Colonic mucosa (tissue), 4 donors: ENCODE results near the gene MAD1L1. TPM values are rescaled to one million over a fixed set of nuclear protein-coding genes. Genes with fewer than 3 reads are reported as not detected.
"Not testable (repeated sequence)": the region's sequence is repeated elsewhere in the genome, so short reads cannot be mapped to it uniquely, and the experiment has no call there.

Experiments used
- DNase-seq: peaks from one replicate; pipeline ENCODE4 v3.0.0-alpha.2; 2020
- H3K27ac ChIP-seq: fragments of 200-600 bp; one replicate; pipeline ENCODE4 v1.8.0; 2021
- H3K27me3 ChIP-seq: fragments of 200-600 bp; one replicate; pipeline ENCODE4 v1.8.0; 2021
- H3K36me3 ChIP-seq: fragments of 200-600 bp; one replicate; pipeline ENCODE4 v1.8.0; 2021
- H3K4me1 ChIP-seq: fragments of 200-600 bp; one replicate; pipeline ENCODE4 v1.8.0; 2021; ENCODE audit warnings: mild to moderate bottlenecking
- H3K4me3 ChIP-seq: fragments of 200-600 bp; one replicate; pipeline ENCODE4 v1.8.0; 2021
- H3K9ac ChIP-seq, 2 donors: one replicate each; pipeline ENCODE4 v1.7.0; 2013; ENCODE audit warnings: control low read depth in 2 of 2, low read depth in 2 of 2, low read length in 2 of 2
- H3K9me3 ChIP-seq: fragments of 200-600 bp; one replicate; pipeline ENCODE4 v1.8.0; 2021
- intact Hi-C: fragments of 100-400 bp; cut with DNase I; formaldehyde crosslinking; loops from one replicate; pipeline ENCODE4 v1.14.1; 2022
- total RNA-seq, 2 donors: library from RNA; stranded (reverse); fragmentation: NEBNext Ultra II Directional in 1 of 2; extraction: Animal tissue kit (Norgen Biotek cat#: 25700) in 1 of 2; gene quantifications; one replicate each; pipeline ENCODE4 v1.2.1, GENCODE V29; 2021
- TF ChIP-seq, protein P1 (sequence below): fragments of 200-600 bp; IDR thresholded peaks from one replicate; pipeline ENCODE4 v1.8.0; 2022; ENCODE audit warnings: antibody characterized with exemption, mild to moderate bottlenecking
- donor health status: healthy.
- donor health status: DM: no; HTN: no; CAD: no.
- donor health status: DM: no; HTN: no; CAD: no.

The MAD1L1 gene
- total RNA-seq, 2 donors from 2014 or later: 18.2 to 47.0 TPM

DNA sequence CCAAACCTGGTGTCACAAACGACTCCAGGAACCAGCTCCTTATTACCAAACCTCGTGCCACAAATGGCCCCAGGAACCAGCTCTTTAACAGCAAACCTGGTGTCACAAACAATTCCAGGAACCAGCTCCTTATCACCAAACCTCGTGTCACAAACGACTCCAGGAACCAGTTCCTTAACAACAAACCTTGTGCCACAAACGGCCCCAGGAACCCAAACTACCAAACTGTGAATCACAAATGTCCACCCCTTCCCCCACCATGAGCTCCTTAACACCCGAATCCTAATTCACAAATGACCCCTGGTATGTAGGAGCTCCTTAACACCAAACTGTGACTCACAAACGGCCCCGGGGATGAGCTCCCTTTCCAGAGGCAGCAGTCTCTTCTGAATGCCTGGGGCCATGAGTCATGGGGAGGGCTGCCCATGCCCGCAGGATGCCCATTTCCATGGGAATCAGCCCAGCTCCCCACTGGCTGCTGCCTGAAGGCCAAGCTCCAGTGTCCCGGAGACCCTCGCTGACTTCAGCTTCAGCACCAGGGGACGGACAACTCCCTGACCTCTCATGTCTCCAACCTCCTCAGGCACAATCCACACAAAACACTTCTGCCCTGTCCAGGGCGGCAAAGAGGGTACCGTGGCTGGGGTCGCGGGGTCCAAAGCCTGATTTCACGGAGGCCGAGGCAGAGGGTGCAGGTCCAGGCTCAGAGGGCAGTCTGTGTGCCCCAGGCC is 349.5 kb downstream of the MAD1L1 start:
- Histone ChIP-seq H3K4me1 (no peaks in the 10 kb centered on the region), H3K9me3 (no peaks in the 10 kb centered on the region), H3K27ac (no peak overlapping the region), H3K9ac (no peak overlapping the region), H3K27me3 (no peaks in the 10 kb centered on the region), H3K4me3 (no peak overlapping the region), H3K36me3 (no peaks in the 10 kb centered on the region)
- intact Hi-C loops: no loop called here
- TF ChIP-seq, protein P1, sequence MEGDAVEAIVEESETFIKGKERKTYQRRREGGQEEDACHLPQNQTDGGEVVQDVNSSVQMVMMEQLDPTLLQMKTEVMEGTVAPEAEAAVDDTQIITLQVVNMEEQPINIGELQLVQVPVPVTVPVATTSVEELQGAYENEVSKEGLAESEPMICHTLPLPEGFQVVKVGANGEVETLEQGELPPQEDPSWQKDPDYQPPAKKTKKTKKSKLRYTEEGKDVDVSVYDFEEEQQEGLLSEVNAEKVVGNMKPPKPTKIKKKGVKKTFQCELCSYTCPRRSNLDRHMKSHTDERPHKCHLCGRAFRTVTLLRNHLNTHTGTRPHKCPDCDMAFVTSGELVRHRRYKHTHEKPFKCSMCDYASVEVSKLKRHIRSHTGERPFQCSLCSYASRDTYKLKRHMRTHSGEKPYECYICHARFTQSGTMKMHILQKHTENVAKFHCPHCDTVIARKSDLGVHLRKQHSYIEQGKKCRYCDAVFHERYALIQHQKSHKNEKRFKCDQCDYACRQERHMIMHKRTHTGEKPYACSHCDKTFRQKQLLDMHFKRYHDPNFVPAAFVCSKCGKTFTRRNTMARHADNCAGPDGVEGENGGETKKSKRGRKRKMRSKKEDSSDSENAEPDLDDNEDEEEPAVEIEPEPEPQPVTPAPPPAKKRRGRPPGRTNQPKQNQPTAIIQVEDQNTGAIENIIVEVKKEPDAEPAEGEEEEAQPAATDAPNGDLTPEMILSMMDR: no peak
- no peak for DNase-seq

DNA sequence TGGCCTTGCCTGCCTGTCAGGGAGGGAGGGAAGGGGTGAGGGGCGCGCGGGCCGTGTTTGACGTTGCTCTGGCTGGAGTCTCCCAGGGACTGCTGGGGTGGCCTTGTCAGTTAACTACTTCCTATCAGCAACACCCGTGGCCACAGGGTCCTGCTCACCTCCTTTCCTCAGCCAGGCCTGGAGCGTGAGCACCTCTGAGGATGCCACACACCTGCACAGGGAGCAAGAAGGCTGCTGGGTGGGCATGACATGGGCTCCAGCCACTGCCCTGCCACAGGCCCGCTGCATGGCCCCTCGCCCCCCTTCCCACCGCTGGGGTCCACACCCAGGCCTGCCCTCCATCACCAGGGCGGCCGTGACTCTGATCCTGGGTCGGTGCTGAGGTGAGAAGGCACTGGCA is 350.3 kb downstream of the MAD1L1 start:
- Histone ChIP-seq H3K27ac (no peak overlapping the region), H3K9me3 (no peaks in the 10 kb centered on the region), H3K4me3 (no peak overlapping the region), H3K4me1 (no peaks in the 10 kb centered on the region), H3K36me3 (no peaks in the 10 kb centered on the region), H3K9ac (no peak overlapping the region), H3K27me3 (no peaks in the 10 kb centered on the region)
- no peak for DNase-seq
- TF ChIP-seq, protein P1: no peak
- intact Hi-C loops: no loop called here

DNA sequence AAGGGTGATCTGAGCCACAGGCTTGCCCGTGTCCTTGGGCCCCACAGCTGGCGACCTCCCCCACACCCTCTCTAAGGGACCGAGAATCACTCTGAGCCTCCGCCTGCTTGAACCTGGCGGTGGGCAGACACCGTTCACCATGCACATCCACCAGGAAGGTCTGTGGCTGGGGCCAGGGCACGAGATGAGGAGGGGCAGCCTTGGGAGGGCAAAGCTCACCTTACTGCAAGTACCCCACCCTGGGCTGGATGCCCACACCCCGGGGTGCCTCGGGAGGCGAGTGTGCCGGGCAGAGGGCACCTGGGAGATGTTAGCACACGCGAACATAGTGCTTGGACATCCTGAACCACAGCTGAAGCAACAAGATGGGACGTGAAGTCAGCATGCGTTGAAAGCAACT is 350.8 kb downstream of the MAD1L1 start:
- Histone ChIP-seq H3K4me1 (no peaks in the 10 kb centered on the region), H3K9ac (no peak overlapping the region), H3K27me3 (no peaks in the 10 kb centered on the region), H3K4me3 (no peak overlapping the region), H3K36me3 (no peaks in the 10 kb centered on the region), H3K27ac (no peak overlapping the region), H3K9me3 (no peaks in the 10 kb centered on the region)
- TF ChIP-seq, protein P1: no peak
- intact Hi-C loops: no loop called here
- no peak for DNase-seq

DNA sequence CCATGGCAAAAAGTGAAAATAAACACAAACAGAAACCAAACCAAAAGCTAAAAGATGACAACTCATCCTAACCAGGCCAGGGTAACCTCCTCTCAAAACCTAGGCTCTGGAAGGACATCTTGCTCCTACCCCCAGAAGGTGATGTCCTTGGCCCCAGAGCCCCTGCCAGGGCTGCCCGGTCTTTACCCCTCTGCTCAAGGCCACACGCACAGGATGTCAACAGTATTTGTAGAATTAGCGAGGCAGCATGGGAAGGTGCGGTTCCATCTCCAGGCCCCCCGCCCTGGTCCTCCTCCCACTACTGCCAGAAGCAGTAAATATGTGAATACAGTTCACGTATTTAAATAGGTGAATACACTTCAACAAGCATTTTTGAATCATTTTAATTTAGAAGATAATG is 356.1 kb downstream of the MAD1L1 start:
- H3K36me3 ChIP-seq, H3K9me3 ChIP-seq, H3K4me1 ChIP-seq, DNase-seq, H3K27me3 ChIP-seq, H3K27ac ChIP-seq, intact Hi-C loops, H3K4me3 ChIP-seq, H3K9ac ChIP-seq: not testable (repeated sequence)

DNA sequence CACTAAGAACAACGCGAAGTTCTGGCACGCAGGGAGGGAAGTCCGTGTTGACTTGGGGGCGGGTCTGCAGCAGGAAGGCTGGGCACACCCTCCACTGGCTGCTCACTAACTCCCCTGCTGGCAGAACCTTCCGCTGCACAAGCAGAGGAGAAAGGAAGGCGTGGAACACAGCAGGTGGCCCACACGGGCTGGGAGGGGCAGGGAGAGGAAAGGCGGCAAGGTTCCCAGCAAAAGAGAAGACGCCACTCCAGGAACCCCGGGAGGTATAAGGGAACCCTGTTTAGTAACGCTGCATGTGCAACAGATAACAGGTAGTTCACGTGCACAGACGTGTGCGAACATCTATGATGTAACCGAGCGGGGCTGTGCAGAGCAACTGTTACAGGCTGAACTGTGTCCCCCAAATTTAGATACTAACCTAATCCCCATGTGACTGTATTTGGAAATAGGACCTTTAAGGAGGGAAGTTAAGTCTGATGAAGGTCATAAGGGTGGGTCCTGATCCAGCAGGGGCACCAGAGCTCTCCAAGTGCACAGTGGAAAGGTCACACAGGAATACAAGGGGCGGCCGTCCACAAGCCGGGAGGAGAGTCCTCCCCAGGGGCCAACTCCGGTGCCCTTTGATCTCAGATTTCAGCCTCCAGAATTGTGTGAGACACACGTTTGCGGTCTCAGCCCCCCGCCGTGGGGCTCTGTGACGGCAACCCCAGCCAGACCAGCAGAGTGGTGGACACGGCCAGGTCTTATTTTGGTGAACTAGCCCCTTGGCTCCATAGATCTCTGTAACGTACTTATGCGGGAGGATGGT is 357.1 kb downstream of the MAD1L1 start:
- H3K9ac ChIP-seq, H3K4me1 ChIP-seq, H3K4me3 ChIP-seq, H3K27me3 ChIP-seq, intact Hi-C loops, H3K9me3 ChIP-seq, H3K27ac ChIP-seq, H3K36me3 ChIP-seq: not testable (repeated sequence)
- DNase-seq: peak; percentile 70
- TF ChIP-seq, protein P1: peak; percentile 19

DNA sequence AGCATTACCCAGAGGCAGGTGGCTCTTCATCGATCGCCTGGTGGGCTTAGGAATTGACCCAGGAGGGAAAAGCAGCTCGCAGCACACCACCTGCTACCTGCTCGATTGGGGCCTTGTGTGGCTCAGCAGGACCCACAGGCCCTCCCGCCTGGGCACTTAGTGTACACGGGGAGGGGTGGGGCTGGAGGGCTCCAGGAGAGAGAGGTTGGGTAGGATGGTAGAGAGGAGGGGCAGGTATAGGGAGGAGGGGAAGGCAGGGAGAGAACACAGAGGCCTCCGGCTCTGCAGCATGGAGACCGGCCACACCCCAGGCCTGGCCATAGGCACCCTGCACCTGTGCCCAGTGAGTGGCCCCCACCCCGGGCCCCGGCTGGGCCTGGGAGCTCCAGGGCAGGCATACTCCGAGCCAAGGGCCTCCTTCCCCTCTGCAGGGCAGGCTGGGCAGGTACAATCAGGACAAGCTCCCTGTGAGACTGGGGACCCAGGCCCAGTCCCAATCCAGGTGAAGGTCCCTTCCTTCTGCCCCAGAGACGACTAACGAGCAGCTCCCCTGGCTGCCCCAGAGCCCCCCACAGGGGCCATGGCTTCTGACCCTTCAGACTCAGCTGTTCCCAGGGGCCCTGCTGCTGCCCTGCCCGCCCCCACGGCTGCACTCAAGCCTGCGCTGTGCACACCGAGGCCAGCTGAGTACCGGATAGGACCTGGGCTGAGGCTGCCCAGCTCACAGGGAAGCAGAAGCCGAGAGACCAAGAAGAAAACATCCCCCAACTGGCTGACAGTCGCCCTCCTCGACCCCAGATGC is 358.0 kb downstream of the MAD1L1 start:
- intact Hi-C loops: not testable (repeated sequence)

More for the DNA sequence above, 358.0 kb downstream of the MAD1L1 start:
- H3K9ac ChIP-seq, H3K9me3 ChIP-seq, H3K4me3 ChIP-seq, H3K27ac ChIP-seq, H3K36me3 ChIP-seq, H3K27me3 ChIP-seq, H3K4me1 ChIP-seq: not testable (repeated sequence)
- peak; percentile 27 for DNase-seq
